GM21737 (cell line): Measurements from ENCODE around the gene GLG1.

ENCODE experiments used
- ATAC-seq: cut with Tn5 transposase; IDR thresholded peaks from one replicate; pipeline ENCODE4 v1.9.1; 2021; ENCODE audit warnings: mild to moderate bottlenecking, moderate library complexity; ENCODE audit not compliant: unreplicated experiment

The GLG1 gene

GRCh38 chr16:74611721-74612120, 4.8 kb upstream of the GLG1 start:
- no peak for ATAC-seq

- ATAC-seq, result no peak
Observed at GRCh38 chr16:74608944-74609343, 2.0 kb upstream of the GLG1 start.

GRCh38 chr16:74608381-74608780, 1.5 kb upstream of the GLG1 start:
- ATAC-seq, result no peak

GRCh38 chr16:74607962-74608356, 1.0 kb upstream of the GLG1 start:
- ATAC-seq, result no peak

GRCh38 chr16:74607310-74607961, 522 bp upstream of the GLG1 start:
- ATAC-seq, result peak; percentile 4

GRCh38 chr16:74605746-74606520, 981 bp downstream of the GLG1 start:
- no peak for ATAC-seq

GRCh38 chr16:74605332-74605731, 1.6 kb downstream of the GLG1 start:
- no peak for ATAC-seq

GRCh38 chr16:74603848-74604247, 3.1 kb downstream of the GLG1 start:
- ATAC-seq, result no peak

- ATAC-seq, result peak; percentile 68
Observed at GRCh38 chr16:74601126-74601871, 5.6 kb downstream of the GLG1 start.

GRCh38 chr16:74596586-74596985, 10.3 kb downstream of the GLG1 start:
- ATAC-seq, result no peak

- no peak for ATAC-seq
Observed at GRCh38 chr16:74592847-74593246, 14.1 kb downstream of the GLG1 start.

- ATAC-seq, result no peak
Observed at GRCh38 chr16:74591876-74592650, 14.9 kb downstream of the GLG1 start.

- no peak for ATAC-seq
Observed at GRCh38 chr16:74586948-74587347, 20.0 kb downstream of the GLG1 start.

- ATAC-seq, result no peak
Observed at GRCh38 chr16:74585846-74586443, 21.0 kb downstream of the GLG1 start.

- ATAC-seq, result no peak
Observed at GRCh38 chr16:74583926-74584666, 22.8 kb downstream of the GLG1 start.

GRCh38 chr16:74582970-74583369, 23.9 kb downstream of the GLG1 start:
- ATAC-seq, result no peak

- no peak for ATAC-seq
Observed at GRCh38 chr16:74580833-74581232, 26.1 kb downstream of the GLG1 start.

- ATAC-seq, result no peak
Observed at GRCh38 chr16:74578838-74579237, 28.1 kb downstream of the GLG1 start.

- ATAC-seq, result no peak
Observed at GRCh38 chr16:74578433-74578832, 28.5 kb downstream of the GLG1 start.

GRCh38 chr16:74577882-74578366, 29.0 kb downstream of the GLG1 start:
- ATAC-seq, result no peak
